ENCODE measurements around the gene VAV2. TPM values are rescaled to one million over a fixed set of nuclear protein-coding genes. Genes with fewer than 3 reads are reported as not detected.

The VAV2 gene
- total RNA-seq, 1 donor from 2014 or later, result 8.6 TPM

- intact Hi-C loops (cut with micrococcal nuclease), result loop anchor here (1.0 to 10.0 kb wide), 4 partner anchors 32 to 139 kb away; partner anchors contain the start of genes BRD3, RNU6ATAC and VAV2
- Mint-ChIP-seq H3K27me3 (ENCODE audit: low read depth) (peaks cover 3% of the 10 kb centered on the region), H3K4me1 (ENCODE audit: low read depth) (peaks cover 4% of the 10 kb centered on the region), H3K4me3 (ENCODE audit: low read depth) (peak within 1 kb of the TSS; percentile 72), H3K9me3 (no peaks in the 10 kb centered on the region), H3K27ac (no peak within 1 kb of the TSS), H3K36me3 (ENCODE audit: low read depth) (peaks cover 3% of the 10 kb centered on the region)
- DNase-seq (ENCODE audit: low spot score), result peak; percentile 90
These were observed 32.9 kb upstream of the VAV2 start, which contains the start of gene BRD3OS for GRCh38 chr9:134024828-134025605. Gene BRD3OS, plus strand, starts transcription at chr9:134025481. Its CDS starts 1,267 bp downstream, at chr9:134026748.

- no peaks in the 10 kb centered on the region for H3K9me3 Mint-ChIP-seq
- H3K36me3 Mint-ChIP-seq (ENCODE audit: low read depth), result peaks cover 3% of the 10 kb centered on the region
- peak overlapping the region; percentile 20 for H3K4me3 Mint-ChIP-seq (ENCODE audit: low read depth)
- intact Hi-C loops (cut with micrococcal nuclease), result loop anchor here (2.0 to 10.0 kb wide), 2 partner anchors 32 to 70 kb away; partner anchors contain the start of gene VAV2
- no peak for DNase-seq (ENCODE audit: low spot score)
- peaks cover 4% of the 10 kb centered on the region for H3K4me1 Mint-ChIP-seq (ENCODE audit: low read depth)
- H3K27me3 Mint-ChIP-seq (ENCODE audit: low read depth), result peaks cover 3% of the 10 kb centered on the region
- H3K27ac Mint-ChIP-seq, result no peak overlapping the region
These were observed 32.2 kb upstream of the VAV2 start for GRCh38 chr9:134024214-134024792.

GRCh38 chr9:134014946-134015345 lies 22.8 kb upstream of the VAV2 start:
- Mint-ChIP-seq H3K27me3 (ENCODE audit: low read depth) (no peaks in the 10 kb centered on the region), H3K4me3 (ENCODE audit: low read depth) (no peak overlapping the region), H3K27ac (no peak overlapping the region), H3K4me1 (ENCODE audit: low read depth) (no peaks in the 10 kb centered on the region), H3K36me3 (ENCODE audit: low read depth) (peaks cover 4% of the 10 kb centered on the region), H3K9me3 (peaks cover 17% of the 10 kb centered on the region)
- intact Hi-C loops (cut with micrococcal nuclease), result no loop called here
- no peak for DNase-seq (ENCODE audit: low spot score)

- Mint-ChIP-seq H3K27me3 (ENCODE audit: low read depth) (no peaks in the 10 kb centered on the region), H3K36me3 (ENCODE audit: low read depth) (peaks cover 4% of the 10 kb centered on the region), H3K4me3 (ENCODE audit: low read depth) (no peak overlapping the region), H3K9me3 (peaks cover 17% of the 10 kb centered on the region), H3K27ac (no peak overlapping the region), H3K4me1 (ENCODE audit: low read depth) (no peaks in the 10 kb centered on the region)
- intact Hi-C loops (cut with micrococcal nuclease), result no loop called here
- no peak for DNase-seq (ENCODE audit: low spot score)
These were observed 19.3 kb upstream of the VAV2 start for GRCh38 chr9:134011401-134011800.

DNA sequence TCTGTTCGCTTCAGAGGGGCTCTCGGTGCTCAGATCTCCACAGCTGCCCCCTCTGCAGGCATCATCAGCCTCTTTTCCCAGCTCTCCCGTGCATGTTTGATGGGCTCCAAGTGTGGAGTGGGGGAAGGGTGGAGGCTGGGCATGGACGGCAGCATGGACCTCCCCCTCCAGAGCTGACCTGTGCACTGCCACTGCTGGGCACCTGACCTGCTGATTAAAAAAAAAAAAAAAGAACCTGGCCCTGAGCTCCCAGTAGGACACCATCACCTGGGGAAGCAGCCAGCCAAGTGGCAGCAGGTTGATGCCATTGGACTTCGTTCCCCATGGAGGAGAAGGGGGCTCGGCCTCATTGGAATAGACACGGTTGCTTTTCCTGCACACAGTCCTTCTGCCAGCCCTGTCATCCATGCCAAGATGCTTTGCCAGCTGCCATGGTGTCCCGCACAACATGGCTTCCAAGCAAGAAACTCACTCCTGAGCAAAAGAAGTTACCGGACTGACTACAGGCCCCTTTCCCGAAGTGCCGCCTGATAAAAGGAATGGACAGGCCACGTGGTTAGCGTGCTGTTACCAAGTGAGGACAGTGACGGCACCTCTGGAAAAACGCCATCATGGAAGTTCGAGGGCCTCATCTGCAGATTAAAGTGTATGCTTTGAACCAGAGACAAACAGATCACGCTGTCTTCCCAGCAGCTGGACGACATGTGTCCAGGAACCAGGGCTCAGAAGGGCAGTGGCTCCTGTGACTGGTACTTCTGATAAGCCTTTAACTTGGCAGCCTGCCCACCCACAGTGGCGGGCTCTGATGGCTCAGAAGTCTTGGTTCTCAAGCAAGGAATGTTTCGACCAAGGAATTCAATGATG lies 18.4 kb upstream of the VAV2 start:
- Mint-ChIP-seq H3K4me1 (ENCODE audit: low read depth) (no peaks in the 10 kb centered on the region), H3K9me3 (peaks cover 17% of the 10 kb centered on the region), H3K27me3 (ENCODE audit: low read depth) (no peaks in the 10 kb centered on the region), H3K27ac (no peak overlapping the region), H3K4me3 (ENCODE audit: low read depth) (no peak overlapping the region), H3K36me3 (ENCODE audit: low read depth) (peaks cover 4% of the 10 kb centered on the region)
- no peak for DNase-seq (ENCODE audit: low spot score)
- intact Hi-C loops (cut with micrococcal nuclease), result no loop called here

GRCh38 chr9:134007571-134007970 lies 15.4 kb upstream of the VAV2 start:
- no peaks in the 10 kb centered on the region for H3K27me3 Mint-ChIP-seq (ENCODE audit: low read depth)
- DNase-seq (ENCODE audit: low spot score), result no peak
- H3K4me1 Mint-ChIP-seq (ENCODE audit: low read depth), result no peaks in the 10 kb centered on the region
- peaks cover 7% of the 10 kb centered on the region for H3K9me3 Mint-ChIP-seq
- H3K27ac Mint-ChIP-seq, result no peak overlapping the region
- H3K4me3 Mint-ChIP-seq (ENCODE audit: low read depth), result no peak overlapping the region
- H3K36me3 Mint-ChIP-seq (ENCODE audit: low read depth), result peaks cover 4% of the 10 kb centered on the region
- intact Hi-C loops (cut with micrococcal nuclease), result no loop called here

DNA sequence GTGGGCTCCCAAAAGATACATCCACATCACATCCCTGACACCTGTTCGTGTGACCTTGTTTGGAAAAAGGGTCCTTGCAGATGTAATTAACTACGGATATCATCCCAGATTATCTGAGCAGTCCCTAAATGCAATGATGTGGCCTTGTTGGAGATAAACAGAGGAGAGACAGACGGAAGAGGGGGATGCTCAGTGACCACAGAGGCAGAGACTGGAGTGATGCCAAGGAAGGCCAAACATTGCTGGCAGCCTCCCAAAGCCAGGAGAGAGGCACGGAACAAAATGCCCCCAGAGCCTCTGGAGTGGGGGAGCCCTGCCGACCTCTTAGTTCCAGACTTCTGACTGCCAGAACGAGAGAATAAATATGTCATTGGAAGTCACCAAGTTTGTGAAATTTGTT lies 15.0 kb upstream of the VAV2 start:
- Mint-ChIP-seq H3K27me3 (ENCODE audit: low read depth) (no peaks in the 10 kb centered on the region), H3K9me3 (peaks cover 7% of the 10 kb centered on the region), H3K36me3 (ENCODE audit: low read depth) (peaks cover 4% of the 10 kb centered on the region), H3K27ac (no peak overlapping the region), H3K4me1 (ENCODE audit: low read depth) (no peaks in the 10 kb centered on the region), H3K4me3 (ENCODE audit: low read depth) (no peak overlapping the region)
- intact Hi-C loops (cut with micrococcal nuclease), result no loop called here
- DNase-seq (ENCODE audit: low spot score), result no peak

DNA sequence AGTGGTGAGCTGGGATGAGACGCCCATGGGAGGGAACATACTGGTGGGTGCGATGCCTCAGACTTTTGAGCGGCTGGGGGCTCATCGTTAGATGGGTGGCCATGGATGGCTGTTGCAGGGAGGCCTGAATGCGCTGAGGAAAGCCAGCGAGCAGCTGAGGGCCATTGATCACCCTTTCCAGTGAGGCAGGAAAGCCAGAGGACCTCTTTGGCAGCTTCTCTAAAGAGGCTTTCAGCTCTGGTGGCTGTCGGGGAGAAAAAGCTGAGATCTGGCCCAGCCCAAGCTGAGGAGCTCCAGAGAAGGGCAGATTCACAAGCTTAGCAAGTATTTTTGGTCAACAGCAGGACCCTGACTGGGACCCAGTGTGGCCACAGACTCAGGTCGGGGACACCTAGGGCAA lies 13.3 kb upstream of the VAV2 start:
- no peaks in the 10 kb centered on the region for H3K4me1 Mint-ChIP-seq (ENCODE audit: low read depth)
- H3K27me3 Mint-ChIP-seq (ENCODE audit: low read depth), result peaks cover 2% of the 10 kb centered on the region

GRCh38 chr9:134004881-134005280 lies 12.8 kb upstream of the VAV2 start:
- Mint-ChIP-seq H3K36me3 (ENCODE audit: low read depth) (no peaks in the 10 kb centered on the region), H3K27ac (no peak overlapping the region), H3K27me3 (ENCODE audit: low read depth) (peaks cover 2% of the 10 kb centered on the region), H3K9me3 (no peaks in the 10 kb centered on the region), H3K4me3 (ENCODE audit: low read depth) (no peak overlapping the region), H3K4me1 (ENCODE audit: low read depth) (no peaks in the 10 kb centered on the region)
- no peak for DNase-seq (ENCODE audit: low spot score)
- intact Hi-C loops (cut with micrococcal nuclease), result no loop called here

More for the DNA sequence above, 13.3 kb upstream of the VAV2 start:
- H3K36me3 Mint-ChIP-seq (ENCODE audit: low read depth), result no peaks in the 10 kb centered on the region
- H3K9me3 Mint-ChIP-seq, result no peaks in the 10 kb centered on the region
- H3K4me3 Mint-ChIP-seq (ENCODE audit: low read depth), result no peak overlapping the region
- intact Hi-C loops (cut with micrococcal nuclease), result no loop called here
- H3K27ac Mint-ChIP-seq, result no peak overlapping the region
- no peak for DNase-seq (ENCODE audit: low spot score)

DNA sequence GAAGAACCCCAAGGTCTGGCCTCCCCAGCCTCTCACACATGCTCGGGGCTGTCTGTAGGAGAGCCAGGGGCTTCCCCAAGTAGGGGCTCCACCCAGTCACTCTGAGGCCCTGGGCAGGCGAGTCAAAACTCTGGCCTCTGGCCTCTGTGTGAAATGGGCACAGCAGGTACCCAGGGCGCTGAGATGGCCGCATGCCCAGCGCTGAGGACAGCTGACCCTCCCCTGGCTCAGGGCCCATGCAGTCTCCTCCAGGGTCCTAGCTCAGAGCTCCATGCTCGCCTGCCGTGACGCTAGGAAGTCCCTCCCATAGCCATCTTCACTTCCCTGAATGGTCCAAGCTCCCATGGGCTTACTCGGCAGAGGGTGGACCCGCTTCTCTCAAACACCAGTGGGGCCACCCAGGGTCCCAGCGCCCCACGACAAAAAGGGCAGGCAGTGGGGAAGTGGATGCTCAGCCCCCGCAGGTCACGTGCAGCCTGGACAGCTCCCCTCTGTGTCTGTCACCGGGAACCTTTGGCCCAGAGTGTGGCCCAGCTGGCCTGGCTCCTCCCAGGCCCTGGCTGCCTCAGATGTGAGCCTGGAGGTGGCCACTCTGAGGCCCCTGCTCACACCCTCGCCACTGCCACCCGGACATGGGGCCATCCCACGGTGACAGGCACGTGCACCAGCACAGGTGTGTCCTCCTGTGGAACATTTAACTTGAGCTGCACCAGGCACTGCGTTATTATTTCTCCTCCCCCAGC lies 12.2 kb upstream of the VAV2 start:
- Mint-ChIP-seq H3K36me3 (ENCODE audit: low read depth) (no peaks in the 10 kb centered on the region), H3K9me3 (no peaks in the 10 kb centered on the region), H3K27me3 (ENCODE audit: low read depth) (peaks cover 2% of the 10 kb centered on the region), H3K27ac (no peak overlapping the region), H3K4me1 (ENCODE audit: low read depth) (no peaks in the 10 kb centered on the region), H3K4me3 (ENCODE audit: low read depth) (no peak overlapping the region)
- intact Hi-C loops (cut with micrococcal nuclease), result no loop called here
- DNase-seq (ENCODE audit: low spot score), result no peak

- H3K27me3 Mint-ChIP-seq (ENCODE audit: low read depth), result peaks cover 2% of the 10 kb centered on the region
- H3K4me3 Mint-ChIP-seq (ENCODE audit: low read depth), result no peak overlapping the region
- no peaks in the 10 kb centered on the region for H3K36me3 Mint-ChIP-seq (ENCODE audit: low read depth)
- H3K27ac Mint-ChIP-seq, result no peak overlapping the region
- no peak for DNase-seq (ENCODE audit: low spot score)
- intact Hi-C loops (cut with micrococcal nuclease), result no loop called here
- no peaks in the 10 kb centered on the region for H3K4me1 Mint-ChIP-seq (ENCODE audit: low read depth)
- no peaks in the 10 kb centered on the region for H3K9me3 Mint-ChIP-seq
These were observed 11.1 kb upstream of the VAV2 start for GRCh38 chr9:134003237-134003636.

DNA sequence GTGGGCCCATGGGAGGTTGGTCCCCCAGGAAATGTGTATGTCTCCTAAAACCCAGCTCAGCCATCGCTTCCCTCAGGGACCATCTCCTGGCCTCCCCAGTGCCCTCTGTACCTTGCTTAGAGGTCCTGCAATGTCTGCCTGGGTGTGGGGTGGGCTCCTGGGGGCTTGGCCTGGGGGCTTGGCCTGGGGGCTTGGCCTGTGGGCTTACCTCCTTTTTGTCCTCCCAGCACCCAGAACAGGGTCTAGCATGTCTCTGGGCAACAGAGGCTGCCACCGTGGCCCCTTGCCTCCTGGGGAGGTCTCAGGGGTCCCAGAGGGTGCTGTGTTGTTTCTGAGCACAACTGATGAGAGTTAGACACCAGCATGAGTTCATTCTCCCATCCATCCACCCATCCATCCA lies 10.7 kb upstream of the VAV2 start:
- H3K4me3 Mint-ChIP-seq (ENCODE audit: low read depth), result no peak overlapping the region
- DNase-seq (ENCODE audit: low spot score), result no peak
- no peaks in the 10 kb centered on the region for H3K4me1 Mint-ChIP-seq (ENCODE audit: low read depth)
- H3K27ac Mint-ChIP-seq, result no peak overlapping the region
- H3K27me3 Mint-ChIP-seq (ENCODE audit: low read depth), result peaks cover 2% of the 10 kb centered on the region
- no peaks in the 10 kb centered on the region for H3K36me3 Mint-ChIP-seq (ENCODE audit: low read depth)
- intact Hi-C loops (cut with micrococcal nuclease), result no loop called here
- H3K9me3 Mint-ChIP-seq, result no peaks in the 10 kb centered on the region
